IMR-90 (cell line): ENCODE results near the gene OR2V2. TPM values are rescaled to one million over a fixed set of nuclear protein-coding genes. Genes with fewer than 3 reads are reported as not detected.

Experiments used
- ATAC-seq: fragments of 200-7000 bp; cut with Tn5 transposase; 2 replicates; pipeline ENCODE4 v1.9.1; 2020; ENCODE audit warnings: low read depth, mild to moderate bottlenecking, moderate library complexity
- BruUV-seq: library from RNA; stranded (reverse); fragments of 400-500 nt; replicated peaks from 2 replicates; lab custom pipeline; 2021; lab: Mats Ljungman, UMichigan
- CTCF ChIA-PET: fragments of 300-600 bp; formaldehyde crosslinking; extraction: SDS; loops from one replicate; lab custom pipeline; 2021; ENCODE audit warnings: antibody characterized with exemption; lab: Yijun Ruan, JAX
- POLR2A ChIA-PET: fragments of 300-600 bp; sonication (Branson Sonifier 250); formaldehyde crosslinking; loops from one replicate; lab custom pipeline; 2022; ENCODE audit warnings: antibody characterized with exemption; ENCODE audit not compliant: unreplicated experiment; lab: Charles Lee
- DNase-seq: peaks from one replicate; pipeline ENCODE4 v3.0.0; 2013
- H2AFZ ChIP-seq: replicated peaks from 2 replicates; pipeline ENCODE3; 2013; ENCODE audit warnings: low read length, mild to moderate bottlenecking; ENCODE audit not compliant: poor library complexity
- H2AK5ac ChIP-seq: 2 replicates; pipeline ENCODE4 v1.6.1; 2013; ENCODE audit warnings: low read depth, low read length, inconsistent platforms
- H2AK9ac ChIP-seq: replicated peaks from 2 replicates; pipeline ENCODE3; 2013; ENCODE audit warnings: mild to moderate bottlenecking, low read depth, low read length, moderate library complexity; ENCODE audit not compliant: poor library complexity
- H2BK120ac ChIP-seq: 2 replicates; pipeline ENCODE4 v1.6.1; 2013; ENCODE audit warnings: low read depth, low read length, inconsistent platforms
- H2BK15ac ChIP-seq: 3 replicates; pipeline ENCODE4 v1.6.1; 2013; ENCODE audit warnings: low read depth, low read length, inconsistent platforms
- H2BK20ac ChIP-seq: 2 replicates; pipeline ENCODE4 v1.6.1; 2013; ENCODE audit warnings: low read depth, mild to moderate bottlenecking, inconsistent platforms, low read length, moderate library complexity
- H2BK5ac ChIP-seq: 2 replicates; pipeline ENCODE4 v1.6.1; 2013; ENCODE audit warnings: mild to moderate bottlenecking, low read depth, low read length, inconsistent platforms; ENCODE audit not compliant: poor library complexity, severe bottlenecking
- H3K14ac ChIP-seq: replicated peaks from 2 replicates; pipeline ENCODE4 v1.6.1; 2013; ENCODE audit warnings: low read depth, low read length, inconsistent platforms
- H3K18ac ChIP-seq: 2 replicates; pipeline ENCODE4 v1.6.1; 2013; ENCODE audit warnings: low read depth, low read length, control low read depth
- H3K23ac ChIP-seq: 2 replicates; pipeline ENCODE4 v1.6.1; 2013; ENCODE audit warnings: low read depth, low read length, inconsistent platforms
- H3K27ac ChIP-seq: 2 replicates; pipeline ENCODE4 v1.5.1; 2013; ENCODE audit warnings: mild to moderate bottlenecking, control low read depth, low read length; ENCODE audit not compliant: insufficient read depth
- H3K27me3 ChIP-seq: 2 replicates; pipeline ENCODE4 v1.6.1; 2013; ENCODE audit warnings: low read length; ENCODE audit not compliant: control insufficient read depth, insufficient read depth
- H3K36me3 ChIP-seq: 2 replicates; pipeline ENCODE4 v1.6.1; 2013; ENCODE audit warnings: low read length, mixed read lengths; ENCODE audit not compliant: control insufficient read depth, insufficient read depth
- H3K4ac ChIP-seq: 2 replicates; pipeline ENCODE4 v1.6.1; 2013; ENCODE audit warnings: low read depth, low read length, inconsistent platforms
- H3K4me1 ChIP-seq: 2 replicates; pipeline ENCODE4 v1.6.1; 2013; ENCODE audit warnings: low read length, mixed read lengths; ENCODE audit not compliant: control insufficient read depth, insufficient read depth
- H3K4me2 ChIP-seq: 2 replicates; pipeline ENCODE4 v1.6.1; 2013; ENCODE audit warnings: low read depth, mild to moderate bottlenecking, control low read depth, low read length, moderate library complexity
- H3K4me3 ChIP-seq: 2 replicates; pipeline ENCODE4 v1.5.1; 2013; ENCODE audit warnings: low read depth, mild to moderate bottlenecking, control low read depth, low read length, moderate library complexity; ENCODE audit not compliant: insufficient read depth
- H3K56ac ChIP-seq: 2 replicates; pipeline ENCODE4 v1.6.1; 2013; ENCODE audit warnings: low read length, inconsistent platforms; ENCODE audit not compliant: insufficient read depth; ENCODE audit errors: extremely low read depth
- H3K79me1 ChIP-seq, 2 experiments: 2 replicates each; pipeline ENCODE4 v1.6.1; 2013; ENCODE audit warnings: low read length in 2 of 2, inconsistent platforms in 1 of 2, low read depth in 1 of 2
- H3K9ac ChIP-seq: 2 replicates; pipeline ENCODE4 v1.6.1; 2013; ENCODE audit warnings: low read depth, low read length, control low read depth
- H3K9me1 ChIP-seq: 2 replicates; pipeline ENCODE4 v1.6.1; 2013; ENCODE audit warnings: low read length, inconsistent platforms; ENCODE audit not compliant: insufficient read depth
- H3K9me3 ChIP-seq: 2 replicates; pipeline ENCODE4 v1.6.1; 2013; ENCODE audit warnings: low read length; ENCODE audit not compliant: control insufficient read depth, insufficient read depth
- H4K20me1 ChIP-seq: 2 replicates; pipeline ENCODE4 v1.6.1; 2013; ENCODE audit warnings: low read length, inconsistent platforms; ENCODE audit not compliant: insufficient read depth
- H4K5ac ChIP-seq: 2 replicates; pipeline ENCODE4 v1.6.1; 2013; ENCODE audit warnings: mild to moderate bottlenecking, low read depth, low read length, control low read depth
- H4K8ac ChIP-seq, 2 experiments: 2 replicates each; pipeline ENCODE4 v1.6.1; 2013; ENCODE audit warnings: low read depth in 2 of 2, low read length in 2 of 2, control low read depth in 1 of 2, inconsistent platforms in 1 of 2
- H4K91ac ChIP-seq: 2 replicates; pipeline ENCODE4 v1.6.1; 2013; ENCODE audit warnings: low read depth, low read length, inconsistent platforms; ENCODE audit not compliant: insufficient read depth
- BHLHE40 ChIP-seq: fragments of 150-350 bp; IDR thresholded peaks from 2 replicates; pipeline ENCODE4 v1.6.1; 2016; ENCODE audit warnings: mild to moderate bottlenecking, low read depth, low read length
- CHD1 ChIP-seq: IDR thresholded peaks from 2 replicates; pipeline ENCODE4 v1.6.1; 2012; ENCODE audit warnings: low read depth, low read length, improper control_type of control experiment
- FOS ChIP-seq: fragments of 150-350 bp; IDR thresholded peaks from 2 replicates; pipeline ENCODE4 v1.6.1; 2016; ENCODE audit warnings: low read depth, low read length
- MAFK ChIP-seq: IDR thresholded peaks from 2 replicates; pipeline ENCODE4 v1.6.1; 2012; ENCODE audit warnings: low read depth, low read length, improper control_type of control experiment
- MAZ ChIP-seq: IDR thresholded peaks from 2 replicates; pipeline ENCODE4 v1.6.1; 2012; ENCODE audit warnings: low read depth, mild to moderate bottlenecking, low read length, improper control_type of control experiment, moderate library complexity, borderline replicate concordance
- MXI1 ChIP-seq: IDR thresholded peaks from 2 replicates; pipeline ENCODE4 v1.6.1; 2012; ENCODE audit warnings: low read depth, mild to moderate bottlenecking, low read length, moderate library complexity, borderline replicate concordance
- NFE2L2 ChIP-seq: fragments of 150-350 bp; IDR thresholded peaks from 2 replicates; pipeline ENCODE4 v1.6.1; 2016; ENCODE audit warnings: low read depth, mild to moderate bottlenecking, low read length
- POLR2A ChIP-seq: IDR thresholded peaks from 2 replicates; pipeline ENCODE4 v1.6.1; 2012; ENCODE audit warnings: mild to moderate bottlenecking, low read depth, low read length
- RAD21 ChIP-seq: IDR thresholded peaks from 2 replicates; pipeline ENCODE4 v1.6.1; 2012; ENCODE audit warnings: low read length, improper control_type of control experiment
- RCOR1 ChIP-seq: IDR thresholded peaks from 2 replicates; pipeline ENCODE4 v1.6.1; 2012; ENCODE audit warnings: mild to moderate bottlenecking, low read length, improper control_type of control experiment; ENCODE audit not compliant: insufficient replicate concordance
- RFX5 ChIP-seq: IDR thresholded peaks from 2 replicates; pipeline ENCODE4 v1.8.0; 2012; ENCODE audit warnings: low read depth, mild to moderate bottlenecking, low read length, moderate library complexity
- SMC3 ChIP-seq: fragments of 150-350 bp; IDR thresholded peaks from 2 replicates; pipeline ENCODE4 v1.6.1; 2016; ENCODE audit warnings: low read depth, mild to moderate bottlenecking, antibody characterized with exemption, low read length, moderate library complexity
- WGBS, 2 experiments: methylation state at CpG; one replicate each; pipeline versions ENCODE4 v1.1.5 to v1.1.7; 2013; ENCODE audit warnings: missing lambda C conversion rate in 2 of 2; ENCODE audit not compliant: insufficient read length in 1 of 2; ENCODE audit errors: extremely low coverage in 2 of 2; 5-methylcytosine and 5-hydroxymethylcytosine counted together
- dilution Hi-C: fragments of 300-500 bp; cut with HindIII; formaldehyde crosslinking; loops from one replicate; pipeline ENCODE4 v1.14.3; 2018; ENCODE audit warnings: low sequenced_read_pairs; ENCODE audit not compliant: unreplicated experiment
- in situ Hi-C: fragments of 300-500 bp; cut with MboI; formaldehyde crosslinking; loops from 3 replicates; pipeline ENCODE4 v1.14.3; 2019; ENCODE audit warnings: low sequenced_read_pairs, inconsistent platforms, mixed read lengths
- intact Hi-C: fragments of 100-400 bp; cut with micrococcal nuclease; formaldehyde crosslinking; loops from 2 replicates; pipeline ENCODE4 v1.10.0; 2022
- polyA plus RNA-seq, 3 experiments: library from polyadenylated mRNA; depleted of rRNA; stranded (reverse); fragments of >200 nt; gene quantifications; 2 replicates each; pipeline ENCODE4 v1.2.3, GENCODE V29; 2012; ENCODE audit warnings: low replicate concordance in 1 of 3
- total RNA-seq: library from RNA; depleted of rRNA; stranded (reverse); fragments of >200 nt; gene quantifications from 2 replicates; pipeline ENCODE4 v1.2.3, GENCODE V29; 2012
- TF ChIP-seq, protein P1 (sequence below): fragments of 150-350 bp; IDR thresholded peaks from 2 replicates; pipeline ENCODE4 v1.6.1; 2017; ENCODE audit warnings: mild to moderate bottlenecking, antibody characterized with exemption, low read length, low read depth
- TF ChIP-seq, protein P2 (sequence below): fragments of 150-350 bp; IDR thresholded peaks from 2 replicates; pipeline ENCODE4 v1.6.1; 2016; ENCODE audit warnings: low read depth, mild to moderate bottlenecking, low read length, moderate library complexity, borderline replicate concordance
- TF ChIP-seq, protein P3 (sequence below): conservative IDR thresholded peaks from 2 replicates; pipeline ENCODE4 v1.5.1; 2012; ENCODE audit warnings: mild to moderate bottlenecking, low read depth, low read length, improper control_type of control experiment

The OR2V2 gene
- total and polyA plus RNA-seq, 2 of the 4 experiments (the other 2 are of a cell fraction), result not detected

DNA sequence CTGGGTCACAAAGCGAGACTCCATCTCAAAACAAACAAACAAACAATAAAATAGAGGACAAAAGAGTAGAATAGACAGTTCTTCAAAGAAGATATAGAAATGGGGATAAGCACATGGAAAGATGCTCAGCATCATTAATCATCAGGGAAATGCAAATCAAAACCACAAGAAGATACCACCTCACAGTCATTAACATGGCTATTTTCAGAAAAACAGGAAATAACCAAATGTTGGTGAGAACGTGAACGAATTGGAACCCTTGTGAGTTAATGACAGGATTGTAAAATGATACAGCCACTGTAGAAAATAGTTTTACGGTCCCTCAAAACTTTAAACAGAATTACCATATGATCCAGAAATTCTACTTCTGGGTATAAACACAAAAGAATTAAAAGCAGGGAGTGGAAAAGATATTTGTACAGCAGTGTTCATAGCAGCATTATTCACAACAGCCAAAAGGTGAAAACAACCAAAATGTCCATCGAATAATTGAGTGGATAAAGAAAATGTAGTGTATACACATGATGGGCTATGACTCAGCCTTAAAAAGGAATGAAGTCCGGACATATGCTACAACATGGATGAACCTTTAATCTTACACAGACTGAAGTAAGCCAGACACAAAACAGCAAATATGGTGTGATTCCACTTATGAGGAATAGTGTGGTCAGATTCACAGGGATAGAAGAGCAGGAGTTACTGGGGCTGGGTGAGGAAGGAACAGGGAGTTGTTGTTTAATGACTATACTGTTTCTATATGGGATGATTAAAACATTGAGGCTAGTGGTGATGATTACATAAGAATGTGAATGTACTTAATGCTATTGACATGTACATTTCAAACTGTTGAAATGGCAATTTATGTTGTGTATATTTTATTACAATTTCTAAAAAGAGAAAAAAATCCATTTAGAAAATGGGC lies 19.7 kb downstream of the OR2V2 start:
- no peaks in the 10 kb centered on the region for H3K9me3 ChIP-seq
- in situ Hi-C loops (no loop called here), intact Hi-C loops (no loop called here), dilution Hi-C loops (no loop called here)
- H3K56ac ChIP-seq, result no peak overlapping the region
- no peak overlapping the region for H2BK20ac ChIP-seq
- no peak overlapping the region for H3K4me3 ChIP-seq
- DNase-seq (no peak), ATAC-seq (no peak)
- no peak overlapping the region for H2AFZ ChIP-seq
- H2AK9ac ChIP-seq, result no peak overlapping the region
- H3K4me2 ChIP-seq, result no peak overlapping the region
- no CpG with 5 or more reads among the region's 6 CpGs for WGBS, 2 experiments
- no peak overlapping the region for H4K91ac ChIP-seq
- ChIA-PET POLR2A (no interaction called here), CTCF (interaction anchor here (0.6 kb wide), 1 partner anchor 314 kb away, joined by 5 read pairs; no protein-coding TSS in a partner anchor)
- peaks cover 5% of the 10 kb centered on the region for H3K9me1 ChIP-seq
- H3K36me3 ChIP-seq, result no peaks in the 10 kb centered on the region
- no peak for TF ChIP-seq POLR2A
- TF ChIP-seq, protein P1, sequence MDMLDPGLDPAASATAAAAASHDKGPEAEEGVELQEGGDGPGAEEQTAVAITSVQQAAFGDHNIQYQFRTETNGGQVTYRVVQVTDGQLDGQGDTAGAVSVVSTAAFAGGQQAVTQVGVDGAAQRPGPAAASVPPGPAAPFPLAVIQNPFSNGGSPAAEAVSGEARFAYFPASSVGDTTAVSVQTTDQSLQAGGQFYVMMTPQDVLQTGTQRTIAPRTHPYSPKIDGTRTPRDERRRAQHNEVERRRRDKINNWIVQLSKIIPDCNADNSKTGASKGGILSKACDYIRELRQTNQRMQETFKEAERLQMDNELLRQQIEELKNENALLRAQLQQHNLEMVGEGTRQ, result no peak
- TF ChIP-seq RAD21, result no peak
- no peak for TF ChIP-seq BHLHE40
- TF ChIP-seq, protein P2, sequence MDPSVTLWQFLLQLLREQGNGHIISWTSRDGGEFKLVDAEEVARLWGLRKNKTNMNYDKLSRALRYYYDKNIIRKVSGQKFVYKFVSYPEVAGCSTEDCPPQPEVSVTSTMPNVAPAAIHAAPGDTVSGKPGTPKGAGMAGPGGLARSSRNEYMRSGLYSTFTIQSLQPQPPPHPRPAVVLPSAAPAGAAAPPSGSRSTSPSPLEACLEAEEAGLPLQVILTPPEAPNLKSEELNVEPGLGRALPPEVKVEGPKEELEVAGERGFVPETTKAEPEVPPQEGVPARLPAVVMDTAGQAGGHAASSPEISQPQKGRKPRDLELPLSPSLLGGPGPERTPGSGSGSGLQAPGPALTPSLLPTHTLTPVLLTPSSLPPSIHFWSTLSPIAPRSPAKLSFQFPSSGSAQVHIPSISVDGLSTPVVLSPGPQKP, result no peak
- TF ChIP-seq RFX5, result no peak
- TF ChIP-seq MAFK, result no peak
- no peak for TF ChIP-seq FOS
- TF ChIP-seq CHD1, result no peak
- TF ChIP-seq MAZ, result no peak
- no peak for TF ChIP-seq MXI1
- no peak for TF ChIP-seq RCOR1
- TF ChIP-seq SMC3, result no peak
- TF ChIP-seq, protein P3, sequence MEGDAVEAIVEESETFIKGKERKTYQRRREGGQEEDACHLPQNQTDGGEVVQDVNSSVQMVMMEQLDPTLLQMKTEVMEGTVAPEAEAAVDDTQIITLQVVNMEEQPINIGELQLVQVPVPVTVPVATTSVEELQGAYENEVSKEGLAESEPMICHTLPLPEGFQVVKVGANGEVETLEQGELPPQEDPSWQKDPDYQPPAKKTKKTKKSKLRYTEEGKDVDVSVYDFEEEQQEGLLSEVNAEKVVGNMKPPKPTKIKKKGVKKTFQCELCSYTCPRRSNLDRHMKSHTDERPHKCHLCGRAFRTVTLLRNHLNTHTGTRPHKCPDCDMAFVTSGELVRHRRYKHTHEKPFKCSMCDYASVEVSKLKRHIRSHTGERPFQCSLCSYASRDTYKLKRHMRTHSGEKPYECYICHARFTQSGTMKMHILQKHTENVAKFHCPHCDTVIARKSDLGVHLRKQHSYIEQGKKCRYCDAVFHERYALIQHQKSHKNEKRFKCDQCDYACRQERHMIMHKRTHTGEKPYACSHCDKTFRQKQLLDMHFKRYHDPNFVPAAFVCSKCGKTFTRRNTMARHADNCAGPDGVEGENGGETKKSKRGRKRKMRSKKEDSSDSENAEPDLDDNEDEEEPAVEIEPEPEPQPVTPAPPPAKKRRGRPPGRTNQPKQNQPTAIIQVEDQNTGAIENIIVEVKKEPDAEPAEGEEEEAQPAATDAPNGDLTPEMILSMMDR, result no peak
- TF ChIP-seq NFE2L2, result no peak
- no peak overlapping the region for H2BK5ac ChIP-seq
- no peak overlapping the region for H3K23ac ChIP-seq
- no peak overlapping the region for H3K4ac ChIP-seq
- no peaks in the 10 kb centered on the region for H3K27me3 ChIP-seq
- H2BK120ac ChIP-seq, result no peak overlapping the region
- no peak overlapping the region for H2BK15ac ChIP-seq
- peaks cover 4% of the 10 kb centered on the region; the same call in 1 of the 2 replicates for H3K4me1 ChIP-seq
- H3K14ac ChIP-seq, result no peak overlapping the region
- BruUV-seq, result no TSS peak
- no peak overlapping the region for H4K8ac ChIP-seq
- no peak overlapping the region for H2AK5ac ChIP-seq
- no peaks in the 10 kb centered on the region for H3K79me1 ChIP-seq
- H4K5ac ChIP-seq, result no peak overlapping the region
- no peak overlapping the region for H3K9ac ChIP-seq
- H3K18ac ChIP-seq, result no peak overlapping the region
- H3K27ac ChIP-seq, result no peak overlapping the region
- no peaks in the 10 kb centered on the region for H4K20me1 ChIP-seq
